GM06990 (cell line): ENCODE measurements around the gene ZBTB46.

ENCODE experiments used
- DNase-seq: peaks from one replicate; pipeline ENCODE4 v3.0.0-alpha.2; 2011; ENCODE audit not compliant: insufficient read length; ENCODE audit errors: extremely low read depth
- H3K27me3 ChIP-seq: replicated peaks from 2 replicates; pipeline ENCODE4 v1.6.0; 2011; ENCODE audit warnings: low read length; ENCODE audit not compliant: control insufficient read depth, insufficient read depth
- H3K36me3 ChIP-seq: 2 replicates; pipeline ENCODE4 v1.5.1; 2011; ENCODE audit warnings: low read length; ENCODE audit not compliant: control insufficient read depth, insufficient read depth
- H3K4me3 ChIP-seq: replicated peaks from 2 replicates; pipeline ENCODE4 v1.5.1; 2011; ENCODE audit warnings: low read depth, mild to moderate bottlenecking, control low read depth, low read length
- CTCF ChIP-seq: IDR thresholded peaks from 2 replicates; pipeline ENCODE4 v1.5.1; 2011; ENCODE audit warnings: low read length, control low read depth, mild to moderate bottlenecking, inconsistent platforms; ENCODE audit not compliant: insufficient read depth, poor library complexity, severe bottlenecking

Gene ZBTB46

DNA sequence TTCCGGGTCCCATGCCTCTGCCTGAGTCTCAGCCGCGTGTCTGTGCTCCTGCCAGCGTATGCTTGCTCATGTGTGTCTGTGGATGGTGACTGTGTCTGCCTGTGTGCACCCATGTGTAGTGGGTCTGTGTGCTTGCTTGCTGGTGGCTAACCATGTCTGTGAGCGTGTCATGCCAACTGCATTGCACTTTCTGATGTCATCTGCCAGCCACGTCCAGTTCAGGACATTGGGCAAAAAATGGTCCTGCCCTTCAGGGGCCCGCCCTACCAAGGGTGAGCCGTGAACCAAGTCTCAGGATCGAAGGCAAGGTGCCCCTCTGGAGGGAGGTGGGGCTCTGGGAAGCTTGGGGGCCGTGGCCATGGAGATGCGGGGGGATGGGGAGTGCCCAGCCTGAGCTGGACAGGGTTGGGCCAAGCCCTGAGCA lies 9.4 kb upstream of the ZBTB46 start:
- peaks cover 2% of the 10 kb centered on the region for H3K27me3 ChIP-seq
- no peak overlapping the region for H3K4me3 ChIP-seq
- no peaks in the 10 kb centered on the region for H3K36me3 ChIP-seq
- no peak for DNase-seq
- no peak for TF ChIP-seq CTCF

DNA sequence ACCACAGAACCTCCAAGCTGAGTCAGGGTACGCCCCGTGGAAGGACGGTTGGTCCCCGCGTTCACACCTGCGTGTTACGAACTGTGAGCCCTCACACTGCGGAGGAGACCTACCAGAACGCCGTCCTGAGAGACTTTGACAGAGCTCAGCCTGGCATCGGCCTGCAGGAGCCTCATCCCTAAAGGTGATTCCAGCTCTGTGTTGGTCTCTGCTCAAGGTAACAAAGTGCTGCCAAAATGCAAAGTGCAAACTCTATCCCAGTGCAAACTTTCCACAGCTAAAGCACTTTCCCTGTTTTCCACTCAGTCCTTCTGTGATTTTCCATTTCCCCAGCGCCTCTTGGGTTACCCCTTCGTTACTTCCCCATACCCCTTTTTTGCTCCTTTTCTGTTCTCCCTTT lies 8.6 kb upstream of the ZBTB46 start:
- no peaks in the 10 kb centered on the region for H3K36me3 ChIP-seq
- TF ChIP-seq CTCF, result no peak
- H3K4me3 ChIP-seq, result no peak overlapping the region
- no peak for DNase-seq
- no peaks in the 10 kb centered on the region; the same call in 1 of the 2 replicates for H3K27me3 ChIP-seq

DNA sequence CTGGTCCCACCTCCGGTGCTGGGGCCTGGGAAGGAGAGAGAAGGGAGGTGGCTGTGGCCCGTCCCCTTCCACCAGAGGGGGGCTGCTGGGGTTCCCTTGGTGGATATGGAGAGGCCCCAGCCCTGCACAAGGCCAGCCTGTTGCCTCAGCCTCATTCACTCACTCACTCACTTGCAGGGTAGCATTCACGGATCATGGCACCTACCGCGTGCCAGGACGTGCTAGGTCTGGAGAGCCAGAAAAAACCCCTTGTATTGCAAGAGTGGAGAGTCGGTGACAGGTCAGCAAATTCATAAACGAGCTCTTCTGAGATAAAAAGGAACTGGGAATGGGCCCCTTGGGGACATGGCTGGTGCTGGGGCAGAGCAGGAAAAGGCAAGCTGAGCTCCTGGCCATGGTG lies 6.4 kb upstream of the ZBTB46 start:
- H3K36me3 ChIP-seq, result no peaks in the 10 kb centered on the region
- H3K27me3 ChIP-seq, result no peaks in the 10 kb centered on the region; the same call in 1 of the 2 replicates
- H3K4me3 ChIP-seq, result no peak overlapping the region
- DNase-seq, result no peak
- no peak for TF ChIP-seq CTCF

DNA sequence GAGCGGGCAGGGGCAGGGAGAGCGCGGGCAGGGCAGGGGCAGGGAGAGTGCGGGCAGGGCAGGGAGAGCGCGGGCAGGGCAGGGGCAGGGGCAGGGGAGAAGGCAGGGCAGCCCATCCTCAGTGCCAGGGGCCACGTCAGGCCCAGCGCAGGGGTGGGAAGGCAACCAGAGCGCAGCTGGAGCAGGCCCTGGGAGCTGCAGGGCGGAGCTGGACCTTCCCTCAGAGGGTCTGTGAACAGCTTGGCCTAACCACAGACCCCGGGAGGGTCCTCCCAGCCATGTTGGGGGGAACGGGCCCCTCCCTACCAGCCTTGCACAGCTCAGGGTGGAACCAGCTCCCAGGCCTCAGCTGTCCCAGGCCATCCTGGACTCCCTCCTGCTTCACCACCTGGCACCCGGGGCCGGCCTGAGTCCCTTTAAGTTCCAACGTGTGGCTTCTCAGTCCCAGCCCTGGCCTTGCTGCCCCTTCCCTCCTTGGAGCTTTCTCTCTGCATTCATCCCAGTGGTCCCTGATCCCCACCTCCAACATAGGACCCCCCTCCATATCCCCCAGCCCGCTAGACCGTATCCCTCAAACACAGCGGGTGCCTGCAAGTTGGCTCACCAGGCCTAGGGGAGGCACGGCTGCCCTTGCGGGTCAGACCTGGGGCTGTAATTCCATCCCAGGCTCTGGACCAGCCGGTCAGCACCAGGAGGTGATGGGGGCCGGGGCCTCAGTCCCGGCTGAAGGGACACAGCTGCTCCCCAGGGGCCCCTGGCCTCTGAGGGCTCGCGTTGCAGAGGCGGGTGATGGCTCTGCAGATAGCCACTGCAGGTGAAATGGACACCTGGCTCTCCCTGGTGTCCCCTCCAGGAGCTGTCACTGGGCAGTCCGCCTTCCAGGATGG lies 5.6 kb upstream of the ZBTB46 start:
- TF ChIP-seq CTCF, result no peak
- Histone ChIP-seq H3K36me3 (no peaks in the 10 kb centered on the region), H3K4me3 (no peak overlapping the region), H3K27me3 (no peaks in the 10 kb centered on the region; the same call in 1 of the 2 replicates)
- no peak for DNase-seq

- Histone ChIP-seq H3K27me3 (no peaks in the 10 kb centered on the region; the same call in 1 of the 2 replicates), H3K4me3 (no peak overlapping the region), H3K36me3 (no peaks in the 10 kb centered on the region)
- DNase-seq, result no peak
- TF ChIP-seq CTCF, result no peak
These were observed 4.2 kb upstream of the ZBTB46 start for GRCh38 chr20:63835021-63835858.
